Ishikawa (cell line): ENCODE results near the gene ARHGAP31.

Experiments used
- CREB1 ChIP-seq: IDR thresholded peaks from 2 replicates; pipeline ENCODE4 v1.6.1; 2012; ENCODE audit warnings: low read depth
- EP300 ChIP-seq: IDR thresholded peaks from 2 replicates; pipeline ENCODE4 v1.6.1; 2012; ENCODE audit warnings: borderline replicate concordance
- RAD21 ChIP-seq: IDR thresholded peaks from 2 replicates; pipeline ENCODE4 v1.6.1; 2012; ENCODE audit warnings: low read depth
- TAF1 ChIP-seq: IDR thresholded peaks from 2 replicates; pipeline ENCODE4 v1.6.1; 2012; ENCODE audit warnings: low read depth, mild to moderate bottlenecking
- TF ChIP-seq, protein P1 (sequence below): IDR thresholded peaks from 2 replicates; pipeline ENCODE4 v1.6.1; 2012

GRCh38 chr3:119257111-119257510 is 37.1 kb upstream of the ARHGAP31 start:
- no peak for TF ChIP-seq TAF1
- TF ChIP-seq RAD21: no peak
- TF ChIP-seq, protein P1, sequence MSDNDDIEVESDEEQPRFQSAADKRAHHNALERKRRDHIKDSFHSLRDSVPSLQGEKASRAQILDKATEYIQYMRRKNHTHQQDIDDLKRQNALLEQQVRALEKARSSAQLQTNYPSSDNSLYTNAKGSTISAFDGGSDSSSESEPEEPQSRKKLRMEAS: no peak
- TF ChIP-seq CREB1: no peak
- TF ChIP-seq EP300: no peak
